Endothelial cell (in vitro differentiated cells): ENCODE data around the gene HEPN1. TPM values are rescaled to one million over a fixed set of nuclear protein-coding genes. Genes with fewer than 3 reads are reported as not detected.

ENCODE experiments used
- DNase-seq: peaks from one replicate; pipeline ENCODE4 v3.0.0; 2021; ENCODE audit warnings: low spot score
- H3K27ac Mint-ChIP-seq: one replicate; pipeline ENCODE4 v1.8.0; 2021; ENCODE audit warnings: mixed read lengths, inconsistent platforms; ENCODE audit not compliant: unreplicated experiment
- H3K27me3 Mint-ChIP-seq: one replicate; pipeline ENCODE4 v1.8.0; 2021; ENCODE audit warnings: mild to moderate bottlenecking, moderate library complexity, mixed read lengths, inconsistent platforms; ENCODE audit not compliant: unreplicated experiment
- H3K36me3 Mint-ChIP-seq: one replicate; pipeline ENCODE4 v1.8.0; 2021; ENCODE audit warnings: mild to moderate bottlenecking, low read depth, mixed read lengths, inconsistent platforms; ENCODE audit not compliant: unreplicated experiment
- H3K4me1 Mint-ChIP-seq: one replicate; pipeline ENCODE4 v1.8.0; 2021; ENCODE audit warnings: mild to moderate bottlenecking, mixed read lengths, inconsistent platforms; ENCODE audit not compliant: unreplicated experiment
- H3K4me3 Mint-ChIP-seq: one replicate; pipeline ENCODE4 v1.8.0; 2021; ENCODE audit warnings: mild to moderate bottlenecking, mixed read lengths, inconsistent platforms; ENCODE audit not compliant: unreplicated experiment
- H3K9me3 Mint-ChIP-seq: one replicate; pipeline ENCODE4 v1.8.0; 2021; ENCODE audit warnings: mixed read lengths, inconsistent platforms; ENCODE audit not compliant: unreplicated experiment
- total RNA-seq: library from RNA; stranded (reverse); fragmentation: NEBNext Ultra II Directional; extraction: Animal tissue kit (Norgen Biotek cat#: 25700); gene quantifications from one replicate; pipeline ENCODE4 v1.2.1, GENCODE V29; 2021; ENCODE audit not compliant: unreplicated experiment
- TF ChIP-seq, protein P1 (sequence below): fragments of 200-600 bp; sonication (generic); IDR thresholded peaks from one replicate; pipeline ENCODE4 v1.5.0; 2021; ENCODE audit warnings: antibody characterized with exemption; ENCODE audit not compliant: unreplicated experiment

Gene HEPN1
- total RNA-seq, 1 donor from 2014 or later: not detected

DNA sequence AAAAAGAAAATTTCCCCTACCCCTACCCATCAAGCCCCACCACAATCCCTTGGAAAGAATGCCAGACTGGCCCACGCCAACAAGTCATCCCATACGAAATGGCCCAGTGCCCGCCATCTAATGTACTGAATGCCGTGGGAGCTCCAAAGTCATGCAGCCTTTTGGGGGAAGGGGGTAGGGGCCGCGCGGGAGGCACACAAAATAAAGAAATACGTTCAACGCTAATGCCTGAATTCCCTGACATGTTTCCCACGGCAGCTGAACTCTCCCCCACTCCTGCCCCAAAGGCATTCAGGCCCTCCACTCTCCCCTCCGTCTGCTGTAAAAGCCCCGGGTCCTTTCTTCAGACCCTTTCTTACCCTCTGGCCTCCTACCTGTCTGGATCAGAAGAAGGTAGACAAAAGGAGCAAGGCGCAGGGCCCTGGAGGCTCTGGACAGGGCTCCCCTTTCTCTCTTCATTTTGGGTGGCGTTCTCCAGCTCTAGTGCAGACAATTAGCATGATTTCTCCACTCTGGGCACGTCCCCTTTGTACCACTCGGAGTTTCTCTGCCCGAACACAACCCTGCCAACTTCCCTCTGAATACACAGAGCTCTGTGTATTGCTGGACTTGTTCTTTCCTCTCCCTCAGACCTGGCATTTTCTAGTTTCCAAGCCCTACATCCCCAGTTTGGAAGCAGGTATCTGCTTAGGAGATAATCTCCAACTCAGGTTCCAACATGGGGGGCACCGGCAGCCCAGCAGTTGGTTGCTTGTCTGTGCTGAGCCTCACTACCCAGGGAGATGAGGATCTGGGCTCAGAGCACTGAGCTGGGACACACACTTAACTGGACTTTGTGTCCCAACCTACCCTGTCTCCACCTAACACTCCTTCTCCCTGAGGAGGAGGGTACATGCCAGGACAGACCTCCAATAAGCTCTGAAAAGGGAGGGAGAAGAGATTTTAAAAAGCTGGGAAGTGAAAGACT lies 16.8 kb downstream of the HEPN1 start, which contains the start of gene HEPACAM:
HEPACAM (minus strand) TSS at position 500 of the 967 bp plus-strand sequence; CDS start at position 459, 41 bp downstream.
- Mint-ChIP-seq H3K27me3 (peaks cover 2% of the 10 kb centered on the region), H3K9me3 (no peaks in the 10 kb centered on the region), H3K4me1 (no peaks in the 10 kb centered on the region), H3K36me3 (no peaks in the 10 kb centered on the region), H3K4me3 (no peak within 1 kb of the TSS), H3K27ac (no peak within 1 kb of the TSS)
- DNase-seq: no peak
- TF ChIP-seq, protein P1, sequence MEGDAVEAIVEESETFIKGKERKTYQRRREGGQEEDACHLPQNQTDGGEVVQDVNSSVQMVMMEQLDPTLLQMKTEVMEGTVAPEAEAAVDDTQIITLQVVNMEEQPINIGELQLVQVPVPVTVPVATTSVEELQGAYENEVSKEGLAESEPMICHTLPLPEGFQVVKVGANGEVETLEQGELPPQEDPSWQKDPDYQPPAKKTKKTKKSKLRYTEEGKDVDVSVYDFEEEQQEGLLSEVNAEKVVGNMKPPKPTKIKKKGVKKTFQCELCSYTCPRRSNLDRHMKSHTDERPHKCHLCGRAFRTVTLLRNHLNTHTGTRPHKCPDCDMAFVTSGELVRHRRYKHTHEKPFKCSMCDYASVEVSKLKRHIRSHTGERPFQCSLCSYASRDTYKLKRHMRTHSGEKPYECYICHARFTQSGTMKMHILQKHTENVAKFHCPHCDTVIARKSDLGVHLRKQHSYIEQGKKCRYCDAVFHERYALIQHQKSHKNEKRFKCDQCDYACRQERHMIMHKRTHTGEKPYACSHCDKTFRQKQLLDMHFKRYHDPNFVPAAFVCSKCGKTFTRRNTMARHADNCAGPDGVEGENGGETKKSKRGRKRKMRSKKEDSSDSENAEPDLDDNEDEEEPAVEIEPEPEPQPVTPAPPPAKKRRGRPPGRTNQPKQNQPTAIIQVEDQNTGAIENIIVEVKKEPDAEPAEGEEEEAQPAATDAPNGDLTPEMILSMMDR: no peak

- Mint-ChIP-seq H3K4me3 (no peak overlapping the region), H3K4me1 (no peaks in the 10 kb centered on the region), H3K27me3 (peaks cover 2% of the 10 kb centered on the region), H3K27ac (no peak overlapping the region), H3K9me3 (no peaks in the 10 kb centered on the region), H3K36me3 (no peaks in the 10 kb centered on the region)
- TF ChIP-seq, protein P1: no peak
- no peak for DNase-seq
Measured at GRCh38 chr11:124937336-124937935, 18.4 kb downstream of the HEPN1 start.

- peaks cover 2% of the 10 kb centered on the region for H3K27me3 Mint-ChIP-seq
- TF ChIP-seq, protein P1: no peak
- H3K4me3 Mint-ChIP-seq: no peak overlapping the region
- no peaks in the 10 kb centered on the region for H3K4me1 Mint-ChIP-seq
- no peak for DNase-seq
- no peaks in the 10 kb centered on the region for H3K9me3 Mint-ChIP-seq
- no peak overlapping the region for H3K27ac Mint-ChIP-seq
- no peaks in the 10 kb centered on the region for H3K36me3 Mint-ChIP-seq
Measured at GRCh38 chr11:124938206-124938765, 19.2 kb downstream of the HEPN1 start.

DNA sequence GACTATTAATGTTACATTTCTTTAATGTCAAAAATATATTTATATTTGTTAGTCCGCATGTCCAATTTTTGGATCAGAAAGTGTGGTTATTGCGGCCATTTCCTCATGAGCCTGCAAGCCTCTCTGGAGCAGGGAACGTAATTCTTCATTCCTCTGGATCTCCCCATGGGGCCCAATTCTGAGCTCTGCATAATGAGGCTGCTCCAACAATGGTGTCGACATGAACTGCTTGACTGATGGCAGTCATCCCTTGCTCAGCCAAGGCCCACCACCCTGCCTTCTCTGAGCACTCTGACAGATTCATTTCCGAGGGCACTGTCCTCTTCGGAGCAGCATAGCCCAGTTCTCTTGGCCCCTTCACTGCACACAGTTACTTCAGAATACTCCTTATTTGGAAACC lies 19.9 kb downstream of the HEPN1 start:
- TF ChIP-seq, protein P1: no peak
- Mint-ChIP-seq H3K9me3 (no peaks in the 10 kb centered on the region), H3K4me3 (no peak overlapping the region), H3K27ac (no peak overlapping the region), H3K4me1 (no peaks in the 10 kb centered on the region), H3K36me3 (no peaks in the 10 kb centered on the region), H3K27me3 (peaks cover 2% of the 10 kb centered on the region)
- no peak for DNase-seq
